Peyer's patch (tissue), 4 donors: ENCODE data around the gene STK25. TPM values are rescaled to one million over a fixed set of nuclear protein-coding genes. Genes with fewer than 3 reads are reported as not detected.

Source experiments
- DNase-seq, 3 donors: peaks; one replicate each; pipeline ENCODE4 v3.0.0-alpha.2; 2017 to 2019
- H3K27ac ChIP-seq, 4 donors: fragments of 200-600 bp; sonication (generic); one replicate each; pipeline ENCODE4 v1.5.1; 2016 to 2019
- H3K27me3 ChIP-seq, 2 donors: fragments of 200-600 bp; sonication (generic); one replicate each; pipeline ENCODE4 v1.5.1; 2019
- H3K36me3 ChIP-seq, 3 donors: fragments of 200-600 bp; sonication (generic); one replicate each; pipeline ENCODE4 v1.5.1; 2016 to 2019
- H3K4me1 ChIP-seq, 4 donors: fragments of 200-600 bp; sonication (generic); one replicate each; pipeline ENCODE4 v1.5.1; 2016 to 2019
- H3K4me3 ChIP-seq, 4 donors: fragments of 200-600 bp; sonication (generic); 1 replicate in 3 of 4; 2 replicates in 1 of 4; pipeline ENCODE4 v1.5.1; 2016 to 2019; ENCODE audit warnings: mild to moderate bottlenecking in 1 of 4
- H3K9me3 ChIP-seq, 4 donors: fragments of 200-600 bp; sonication (generic); one replicate each; pipeline ENCODE4 v1.5.1; 2016 to 2019; ENCODE audit warnings: mild to moderate bottlenecking in 1 of 4
- POLR2A ChIP-seq, 2 donors: fragments of 450-650 bp; IDR thresholded peaks; one replicate each; pipeline ENCODE4 v1.5.1; 2017; ENCODE audit warnings: antibody characterized with exemption in 2 of 2, mild to moderate bottlenecking in 2 of 2, moderate library complexity in 2 of 2
- small RNA-seq, 2 donors: library from RNA; depleted of rRNA; stranded (forward); fragments of <200 nt; gene quantifications; one replicate each; pipeline ENCODE3, GENCODE V24; 2016
- total RNA-seq, 4 donors: library from RNA; depleted of rRNA; stranded (reverse); fragments of >200 nt; gene quantifications; one replicate each; pipeline ENCODE4 v1.1.0, GENCODE V29; 2016
- TF ChIP-seq, protein P1 (sequence below), 6 experiments: fragments of 450-650 bp in 4 of 6; fragments of 200-600 bp in 2 of 6; sonication (generic) in 1 of 6; IDR thresholded peaks; one replicate each; pipeline ENCODE4 v1.5.1; 2017 to 2019; ENCODE audit warnings: antibody characterized with exemption in 6 of 6, mild to moderate bottlenecking in 3 of 6, moderate library complexity in 1 of 6

The STK25 gene
- total RNA-seq, 4 donors from 2014 or later, result 149 to 356 (median 275) TPM

- Histone ChIP-seq H3K4me1 (no peaks in the 10 kb centered on the region), H3K27me3 (no peaks in the 10 kb centered on the region), H3K9me3 (no peaks in the 10 kb centered on the region), H3K27ac (no peak overlapping the region), H3K4me3 (no peak overlapping the region), H3K36me3 (peaks cover 0 to 82% (median 3%) of the 10 kb centered on the region in 3 donors)
- TF ChIP-seq POLR2A (IDR thresholded peaks at IDR 0.05), result no peak
- TF ChIP-seq, protein P1, sequence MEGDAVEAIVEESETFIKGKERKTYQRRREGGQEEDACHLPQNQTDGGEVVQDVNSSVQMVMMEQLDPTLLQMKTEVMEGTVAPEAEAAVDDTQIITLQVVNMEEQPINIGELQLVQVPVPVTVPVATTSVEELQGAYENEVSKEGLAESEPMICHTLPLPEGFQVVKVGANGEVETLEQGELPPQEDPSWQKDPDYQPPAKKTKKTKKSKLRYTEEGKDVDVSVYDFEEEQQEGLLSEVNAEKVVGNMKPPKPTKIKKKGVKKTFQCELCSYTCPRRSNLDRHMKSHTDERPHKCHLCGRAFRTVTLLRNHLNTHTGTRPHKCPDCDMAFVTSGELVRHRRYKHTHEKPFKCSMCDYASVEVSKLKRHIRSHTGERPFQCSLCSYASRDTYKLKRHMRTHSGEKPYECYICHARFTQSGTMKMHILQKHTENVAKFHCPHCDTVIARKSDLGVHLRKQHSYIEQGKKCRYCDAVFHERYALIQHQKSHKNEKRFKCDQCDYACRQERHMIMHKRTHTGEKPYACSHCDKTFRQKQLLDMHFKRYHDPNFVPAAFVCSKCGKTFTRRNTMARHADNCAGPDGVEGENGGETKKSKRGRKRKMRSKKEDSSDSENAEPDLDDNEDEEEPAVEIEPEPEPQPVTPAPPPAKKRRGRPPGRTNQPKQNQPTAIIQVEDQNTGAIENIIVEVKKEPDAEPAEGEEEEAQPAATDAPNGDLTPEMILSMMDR (IDR thresholded peaks at IDR 0.05), result no peak
- no peak for DNase-seq
Observed at GRCh38 chr2:241445426-241445825, 63.0 kb downstream of the STK25 start.

DNA sequence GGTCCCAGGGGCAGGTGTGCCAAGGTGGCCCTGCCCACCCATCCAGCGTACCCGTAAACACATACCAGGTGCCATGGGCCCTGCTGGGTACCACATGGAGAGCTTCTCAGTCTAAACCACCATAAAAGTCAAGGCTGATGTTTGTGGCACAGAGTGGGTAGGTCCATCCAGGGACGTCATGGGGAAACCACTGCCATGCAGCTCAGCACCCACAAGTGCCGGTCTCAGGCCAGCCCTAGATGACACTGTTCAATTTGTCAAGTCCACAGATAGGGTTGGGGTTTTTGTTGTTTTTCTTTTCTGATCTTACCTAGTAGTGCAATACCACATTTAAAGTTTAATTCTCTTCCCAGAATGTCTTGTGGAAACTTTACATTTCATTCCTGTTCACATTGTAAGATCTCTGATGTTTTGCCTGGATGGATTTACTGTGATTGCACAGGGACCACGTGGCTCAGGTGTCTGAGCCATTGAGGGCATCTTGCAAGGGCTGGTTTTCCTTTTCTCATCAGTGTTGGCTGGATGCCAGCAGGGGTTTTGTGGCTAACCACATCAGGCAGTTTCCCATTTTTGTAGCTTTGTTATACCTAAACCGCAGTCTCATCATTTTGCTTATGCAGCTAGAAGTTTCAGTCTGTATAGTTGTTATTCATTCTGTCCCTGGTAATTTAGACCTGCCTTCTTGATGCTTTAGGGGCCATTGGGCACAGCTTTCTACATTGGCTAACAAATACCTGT, 64.7 kb downstream of the STK25 start:
- no peaks in the 10 kb centered on the region for H3K27me3 ChIP-seq
- no peaks in the 10 kb centered on the region for H3K4me1 ChIP-seq
- DNase-seq, result peak in 2 of 3 donors; percentile 86 to 91
- TF ChIP-seq POLR2A (IDR thresholded peaks at IDR 0.05), result no peak
- TF ChIP-seq, protein P1 (IDR thresholded peaks at IDR 0.05), result no peak
- H3K27ac ChIP-seq, result no peak overlapping the region
- no peaks in the 10 kb centered on the region for H3K9me3 ChIP-seq
- H3K4me3 ChIP-seq, result no peak overlapping the region
- peaks cover 0 to 86% (median 3%) of the 10 kb centered on the region in 3 donors for H3K36me3 ChIP-seq

Small RNA genes within 50 kb of the gene (small RNA-seq; reads per million reads assigned to genes)
- gene MIR3133, result 0 reads per million in 2 donors

Other genes starting within 250 kb of the STK25 start
- gene HDLBP, start 192.9 kb downstream of the STK25 start, total RNA-seq, result 100 to 1,000 TPM; 361 to 651 (median 454) TPM
- gene SEPTIN2, start 192.7 kb downstream of the STK25 start, total RNA-seq, result 100 to 1,000 TPM; 175 to 281 (median 193) TPM
- gene FARP2, start 152.3 kb downstream of the STK25 start, total RNA-seq, result 100 to 1,000 TPM; 107 to 169 (median 140) TPM
- gene BOK, start 50.2 kb upstream of the STK25 start, total RNA-seq, result 10 to 100 TPM in 3 of 4 donors, 1 to 10 TPM in 1; 6.7 to 20.2 (median 15.5) TPM
- 10 to 100 TPM; 46.4 to 90.0 (median 71.8) TPM for gene THAP4, start 128.6 kb upstream of the STK25 start, total RNA-seq
- 100 to 1,000 TPM; 133 to 272 (median 259) TPM for gene ATG4B, start 129.1 kb upstream of the STK25 start, total RNA-seq
- gene DTYMK, start 178.2 kb upstream of the STK25 start, total RNA-seq, result 10 to 100 TPM; 14.2 to 23.9 (median 19.2) TPM
- gene ING5, start 193.5 kb upstream of the STK25 start, total RNA-seq, result 100 to 1,000 TPM in 1 of 4 donors, 10 to 100 TPM in 3; 33.1 to 105 (median 73.5) TPM
- gene D2HGDH, start 226.0 kb upstream of the STK25 start, total RNA-seq, result 100 to 1,000 TPM in 1 of 4 donors, 10 to 100 TPM in 3; 36.4 to 122 (median 77.7) TPM